Subcutaneous adipose tissue (tissue), 4 donors: Measurements from ENCODE around the gene ATMIN. TPM values are rescaled to one million over a fixed set of nuclear protein-coding genes. Genes with fewer than 3 reads are reported as not detected.

Experiments used
- CTCF ChIP-seq: fragments of 450-650 bp; IDR thresholded peaks from one replicate; pipeline ENCODE4 v1.5.1; 2016; ENCODE audit warnings: low read depth, mild to moderate bottlenecking, control low read depth, antibody characterized with exemption, moderate library complexity
- total RNA-seq, 4 donors: library from RNA; depleted of rRNA; stranded (reverse); fragments of >200 nt; gene quantifications; one replicate each; pipeline ENCODE4 v1.1.0, GENCODE V29; 2016

ATMIN gene
- total RNA-seq, 4 donors from 2014 or later = 26.9 to 55.8 (median 36.4) TPM

DNA sequence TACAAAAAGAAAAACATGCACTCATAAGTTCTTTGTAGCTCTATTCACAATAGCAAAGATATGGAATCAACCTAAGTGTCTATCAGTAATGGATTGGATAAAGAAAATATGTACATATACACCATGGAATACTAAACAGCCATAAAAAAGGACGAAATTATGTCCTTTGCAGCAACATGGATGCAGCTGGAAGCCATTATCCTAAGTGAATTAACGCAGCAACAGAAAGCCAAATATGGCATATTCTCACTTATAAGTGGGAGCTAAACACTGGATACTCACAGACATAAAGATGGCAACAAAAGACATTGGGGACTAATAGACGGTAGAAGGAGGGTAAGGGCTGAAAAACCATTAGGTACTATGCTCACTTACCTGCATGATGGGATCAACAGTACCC, 34.8 kb upstream of the ATMIN start:
- TF ChIP-seq CTCF = no peak

DNA sequence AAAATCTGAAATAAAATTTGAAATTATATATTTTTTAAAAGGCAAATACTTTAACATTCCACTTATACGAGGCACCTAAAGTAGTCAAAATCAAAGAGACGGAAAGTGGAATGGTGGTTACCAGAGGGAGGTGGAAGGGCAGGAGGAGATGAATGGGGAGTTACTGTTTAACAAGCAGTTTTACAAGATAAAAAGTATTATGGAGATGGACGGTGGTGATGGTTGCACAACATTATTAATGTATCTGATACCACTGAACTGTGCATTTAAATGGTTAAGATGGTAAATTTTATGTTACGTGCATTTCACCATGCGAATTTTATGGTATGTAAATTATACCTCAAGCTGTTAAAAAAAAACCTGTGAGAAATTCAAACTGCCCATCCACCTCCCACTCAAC, 34.3 kb upstream of the ATMIN start:
- TF ChIP-seq CTCF = no peak

- no peak for TF ChIP-seq CTCF
Measured at GRCh38 chr16:81003064-81003463, 32.6 kb upstream of the ATMIN start.

DNA sequence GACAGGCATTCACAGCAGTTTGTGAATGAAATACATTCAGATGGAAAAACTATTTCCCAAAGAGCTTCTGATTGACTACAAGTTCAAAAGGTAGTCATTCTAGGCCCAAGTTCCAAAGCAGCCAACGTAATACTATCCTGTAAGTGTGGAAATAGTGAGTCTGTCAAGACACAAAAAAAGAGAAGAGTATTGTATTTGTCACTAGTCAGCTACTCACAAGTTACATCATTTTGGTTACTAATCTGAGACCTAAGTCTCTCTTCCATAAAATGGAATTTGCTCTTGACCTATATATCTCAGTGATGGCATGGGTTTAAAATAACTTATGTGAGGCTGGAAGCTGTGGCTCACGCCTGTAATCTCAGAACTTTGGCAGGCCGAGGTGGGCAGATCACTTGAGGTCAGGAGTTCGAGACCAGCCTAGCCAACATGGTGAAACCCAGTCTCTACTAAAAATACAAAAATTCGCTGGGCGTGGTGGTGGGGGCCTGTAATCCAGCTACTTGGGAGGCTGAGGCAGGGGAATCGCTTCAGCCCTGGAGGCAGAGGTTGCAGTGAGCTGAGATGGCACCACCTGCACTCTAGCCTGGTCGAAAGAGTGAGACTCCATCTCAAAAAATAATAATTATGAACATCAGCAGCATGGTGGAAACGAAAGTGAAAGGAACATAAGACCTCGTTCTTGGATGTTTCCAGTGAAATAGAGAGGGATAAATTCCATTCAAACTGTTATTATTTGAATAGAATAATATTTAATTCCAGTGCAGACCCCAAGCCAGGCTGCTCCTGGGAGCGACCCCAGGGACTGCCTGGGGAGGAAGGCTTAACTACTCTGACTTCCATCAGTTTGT, 31.8 kb upstream of the ATMIN start:
- TF ChIP-seq CTCF = no peak

DNA sequence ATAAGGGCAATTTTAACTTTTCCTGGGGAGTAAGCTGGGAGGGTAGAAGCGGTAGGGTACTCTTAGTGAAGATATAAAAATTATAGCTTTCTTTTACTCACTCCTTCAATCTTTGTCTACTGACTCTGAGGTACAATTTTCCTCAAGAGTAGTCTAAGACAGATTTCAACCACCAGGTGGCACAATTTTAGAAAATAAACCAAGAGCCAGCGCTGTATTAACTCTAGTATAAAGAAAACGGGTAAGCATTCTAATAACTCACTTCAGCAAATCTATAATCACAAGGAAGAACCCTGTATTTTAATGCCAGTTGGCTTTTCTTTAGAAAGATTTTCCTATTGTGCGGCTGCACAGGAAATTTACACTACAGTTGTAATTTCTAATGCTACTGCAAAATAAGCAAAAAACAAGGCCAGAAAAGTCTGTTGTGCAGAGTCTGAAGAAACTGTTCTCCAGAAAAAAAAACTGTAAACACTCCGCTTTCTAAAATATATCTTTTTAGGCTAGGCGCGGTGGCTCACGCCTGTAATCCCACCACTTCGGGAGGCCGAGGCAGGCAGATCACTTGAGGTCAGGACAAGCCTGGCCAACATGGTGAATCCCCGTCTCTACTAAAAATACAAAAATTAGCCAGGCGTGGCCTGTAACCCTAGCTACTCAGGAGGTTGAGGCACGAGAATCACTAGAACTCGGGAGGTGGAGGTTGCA, 30.8 kb upstream of the ATMIN start:
- TF ChIP-seq CTCF = no peak

DNA sequence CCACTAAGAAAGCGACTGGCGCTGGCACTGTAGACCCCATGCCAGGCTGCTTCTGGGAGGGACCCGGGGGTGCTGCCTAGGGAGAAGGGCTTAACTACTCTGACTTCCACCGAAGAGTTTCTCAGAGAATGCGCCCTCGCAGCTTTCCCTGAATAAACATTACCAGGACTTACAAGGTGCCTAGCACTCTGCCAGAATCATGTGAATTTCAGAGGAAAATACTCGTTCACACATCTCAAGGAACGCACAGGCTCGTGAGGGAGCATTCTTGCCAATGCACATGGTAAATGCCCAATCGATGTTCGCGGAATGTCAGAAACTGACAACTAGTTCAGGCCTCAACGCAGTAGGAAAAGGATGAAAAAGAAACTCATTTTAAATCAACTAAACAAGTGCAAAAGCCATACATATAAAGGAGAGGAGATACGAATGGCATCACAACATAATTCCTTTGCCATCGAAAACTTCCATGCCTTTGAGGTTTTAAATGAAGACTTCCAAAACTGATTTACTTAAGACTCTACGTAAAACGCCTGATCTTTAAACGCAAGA, 30.0 kb upstream of the ATMIN start:
- no peak for TF ChIP-seq CTCF

- no peak for TF ChIP-seq CTCF
Measured at GRCh38 chr16:81006211-81006812, 29.3 kb upstream of the ATMIN start.
